A673 (cell line): ENCODE measurements around the gene APOO. TPM values are rescaled to one million over a fixed set of nuclear protein-coding genes. Genes with fewer than 3 reads are reported as not detected.

Experiments used
- BruUV-seq: library from RNA; stranded (reverse); fragments of 400-500 nt; replicated peaks from 2 replicates; lab custom pipeline; 2021; lab: Mats Ljungman, UMichigan
- CTCF ChIA-PET: fragments of 300-600 bp; sonication (Branson Sonifier 250); formaldehyde crosslinking; loops from one replicate; lab custom pipeline; 2022; ENCODE audit warnings: antibody characterized with exemption; lab: Charles Lee
- POLR2A ChIA-PET: fragments of 300-600 bp; sonication (Branson Sonifier 250); formaldehyde crosslinking; loops from one replicate; lab custom pipeline; 2022; ENCODE audit warnings: antibody characterized with exemption; ENCODE audit not compliant: low non-redundant PET; lab: Charles Lee
- DNase-seq: peaks from one replicate; pipeline ENCODE4 v3.0.0-alpha.2; 2015; ENCODE audit warnings: low spot score
- H3K27ac ChIP-seq: fragments of 200-600 bp; sonication (generic); 2 replicates; pipeline ENCODE4 v1.5.1; 2016; ENCODE audit warnings: mixed run types, low read depth, mild to moderate bottlenecking, mixed read lengths, antibody characterized with exemption, low read length; ENCODE audit not compliant: poor library complexity, severe bottlenecking
- H3K27me3 ChIP-seq: fragments of 200-600 bp; sonication (generic); replicated peaks from 2 replicates; pipeline ENCODE4 v1.6.1; 2017; ENCODE audit warnings: mixed run types, low read depth, mild to moderate bottlenecking, mixed read lengths, antibody characterized with exemption, low read length; ENCODE audit not compliant: insufficient read depth, poor library complexity
- H3K36me3 ChIP-seq: fragments of 200-600 bp; sonication (generic); 2 replicates; pipeline ENCODE4 v1.6.1; 2016; ENCODE audit warnings: mixed run types, mild to moderate bottlenecking, mixed read lengths, antibody characterized with exemption, low read length; ENCODE audit not compliant: insufficient read depth, poor library complexity, severe bottlenecking
- H3K4me1 ChIP-seq: fragments of 200-600 bp; sonication (generic); 2 replicates; pipeline ENCODE4 v1.6.1; 2017; ENCODE audit warnings: mixed run types, mild to moderate bottlenecking, mixed read lengths, antibody characterized with exemption, low read length; ENCODE audit not compliant: insufficient read depth, poor library complexity, severe bottlenecking
- H3K4me3 ChIP-seq: fragments of 200-600 bp; sonication (generic); 2 replicates; pipeline ENCODE4 v1.5.1; 2016; ENCODE audit warnings: low read depth, mixed run types, mild to moderate bottlenecking, mixed read lengths, low read length; ENCODE audit not compliant: poor library complexity, severe bottlenecking
- H3K9me3 ChIP-seq: fragments of 200-600 bp; sonication (generic); 2 replicates; pipeline ENCODE4 v1.6.1; 2016; ENCODE audit warnings: mixed run types, low read depth, mild to moderate bottlenecking, mixed read lengths, antibody characterized with exemption, low read length; ENCODE audit not compliant: poor library complexity, severe bottlenecking
- CTCF ChIP-seq: fragments of 300-800, 200-600 bp; sonication (generic); conservative IDR thresholded peaks from 2 replicates; pipeline ENCODE4 v1.5.1; 2017; ENCODE audit warnings: low read depth, mild to moderate bottlenecking, antibody characterized with exemption, low read length, moderate library complexity, mixed read lengths
- EZH2 ChIP-seq: fragments of 200-600 bp; sonication (generic); IDR thresholded peaks from 2 replicates; pipeline ENCODE4 v1.6.1; 2017; ENCODE audit warnings: borderline replicate concordance, low read depth, mild to moderate bottlenecking, mixed read lengths, antibody characterized with exemption, low read length; ENCODE audit not compliant: poor library complexity, severe bottlenecking
- intact Hi-C: fragments of 100-400 bp; cut with micrococcal nuclease; formaldehyde crosslinking; loops from one replicate; pipeline ENCODE4 v1.10.0; 2022; ENCODE audit not compliant: unreplicated experiment
- total RNA-seq: library from RNA; stranded (reverse); gene quantifications from 2 replicates; pipeline ENCODE4 v1.2.3, GENCODE V29; 2021

APOO gene
- total RNA-seq, 1 experiment from 2014 or later, result 79.0 TPM

- no peaks in the 10 kb centered on the region for H3K9me3 ChIP-seq
- no peak overlapping the region for H3K27ac ChIP-seq
- H3K36me3 ChIP-seq, result no peaks in the 10 kb centered on the region
- no peaks in the 10 kb centered on the region for H3K27me3 ChIP-seq
- H3K4me1 ChIP-seq, result no peaks in the 10 kb centered on the region
- ChIA-PET POLR2A (no interaction called here), CTCF (interaction anchor here (0.6 kb wide), 2 partner anchors 37 to 115 kb away, joined by 3 to 9 read pairs; partner anchors contain the start of gene SAT1)
- H3K4me3 ChIP-seq, result no peak overlapping the region
- no peak for DNase-seq
- TF ChIP-seq EZH2 (no peak), CTCF (no peak)
- intact Hi-C loops, result no loop called here
- BruUV-seq, result no TSS peak
Measured at GRCh38 chrX:23819385-23820234, 88.1 kb downstream of the APOO start.

GRCh38 chrX:23817979-23818336 is 89.8 kb downstream of the APOO start:
- TF ChIP-seq CTCF (no peak), EZH2 (no peak)
- Histone ChIP-seq H3K27me3 (no peaks in the 10 kb centered on the region), H3K27ac (no peak overlapping the region), H3K36me3 (no peaks in the 10 kb centered on the region), H3K9me3 (no peaks in the 10 kb centered on the region), H3K4me3 (no peak overlapping the region), H3K4me1 (no peaks in the 10 kb centered on the region)
- BruUV-seq, result no TSS peak
- ChIA-PET CTCF (no interaction called here), POLR2A (no interaction called here)
- intact Hi-C loops, result no loop called here
- no peak for DNase-seq

GRCh38 chrX:23816179-23816578 is 91.6 kb downstream of the APOO start:
- TF ChIP-seq CTCF, result no peak
- TF ChIP-seq EZH2, result no peak

More at GRCh38 chrX:23816179-23816578, 91.6 kb downstream of the APOO start:
- no peak for DNase-seq
- H3K27ac ChIP-seq, result no peak overlapping the region
- H3K27me3 ChIP-seq, result no peaks in the 10 kb centered on the region
- intact Hi-C loops, result no loop called here
- no TSS peak for BruUV-seq
- POLR2A ChIA-PET, result no interaction called here
- H3K4me1 ChIP-seq, result no peaks in the 10 kb centered on the region
- no peaks in the 10 kb centered on the region for H3K36me3 ChIP-seq
- CTCF ChIA-PET, result no interaction called here
- no peak overlapping the region for H3K4me3 ChIP-seq
- no peaks in the 10 kb centered on the region for H3K9me3 ChIP-seq
